ENCODE data around the gene ZP2. TPM values are rescaled to one million over a fixed set of nuclear protein-coding genes. Genes with fewer than 3 reads are reported as not detected.

The ZP2 gene
- total RNA-seq, 1 experiment from 2014 or later: not detected

DNA sequence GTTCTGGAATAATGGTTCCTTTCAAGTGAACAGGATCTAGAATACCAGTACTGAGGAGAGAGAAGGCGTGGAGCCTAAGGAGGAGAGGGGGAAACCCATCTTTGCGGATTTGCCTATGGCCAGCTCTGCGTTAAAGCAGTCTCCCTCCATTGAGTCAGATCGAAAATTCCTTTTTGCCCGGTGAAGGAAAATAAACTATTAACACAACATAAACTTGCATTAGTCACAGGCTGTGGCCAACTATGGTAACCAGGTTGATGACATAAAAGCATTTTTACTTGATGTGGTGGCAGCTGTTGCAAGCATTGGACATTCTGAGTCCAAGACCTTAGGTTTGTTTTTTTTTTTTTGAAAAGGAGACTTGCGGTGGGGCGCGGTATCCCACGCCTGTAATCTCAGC, 44.0 kb downstream of the ZP2 start:
- CTCF ChIA-PET: no interaction called here

More for the DNA sequence above, 44.0 kb downstream of the ZP2 start:
- intact Hi-C loops (cut with micrococcal nuclease): no loop called here
- Histone ChIP-seq H3K4me2 (ENCODE audit: low read length) (no peak overlapping the region), H3K4me3 (replicated peaks in 1 of 2; ENCODE audit: low read depth in 1 of 2, low read length in 2 of 2) (no peak overlapping the region), H2AFZ (ENCODE audit: low read depth, low read length, poor library complexity, severe bottlenecking) (no peak overlapping the region), H3K9ac (ENCODE audit: low read length) (no peak overlapping the region), H3K9me2 (ENCODE audit: insufficient read depth) (no peaks in the 10 kb centered on the region), H3K27ac (ENCODE audit: low read depth, low read length) (no peak overlapping the region), H3K4me1 (ENCODE audit: control insufficient read depth in 1 of 2, insufficient read depth in 2 of 2, low read length in 2 of 2) (peaks cover 0 to 12% of the 10 kb centered on the region in 2 experiments; a peak in 1 of 4 replicates), H3K27me3 (ENCODE audit: insufficient read depth, low read length) (no peaks in the 10 kb centered on the region), H3K79me2 (ENCODE audit: insufficient read depth, low read length) (no peaks in the 10 kb centered on the region), H3K36me3 (ENCODE audit: control insufficient read depth in 1 of 2, insufficient read depth in 2 of 2, low read length in 2 of 2) (peaks cover 11 to 15% of the 10 kb centered on the region in 2 experiments; a peak in 3 of 4 replicates), H4K20me1 (ENCODE audit: insufficient read depth) (no peaks in the 10 kb centered on the region), H3K9me3 (ENCODE audit: control insufficient read depth in 1 of 2, insufficient read depth in 1 of 2, low read depth in 1 of 2, low read length in 2 of 2) (no peaks in the 10 kb centered on the region)
- POLR2A ChIA-PET: interaction anchor here (0.6 kb wide), 1 partner anchor 133 kb away, joined by 3 read pairs; no protein-coding TSS in a partner anchor
- RAD21 ChIA-PET (ENCODE audit: low non-redundant PET in 1 of 2, low total read pairs in 2 of 2, uncharacterized antibody in 2 of 2, unreplicated experiment in 2 of 2): no interaction called here
- DNase-seq (ENCODE audit: low read depth, low spot score): peak; percentile 28
- BruUV-seq (replicated peaks): no TSS peak
- ATAC-seq: no peak
- no peak for TF ChIP-seq SIN3A (IDR thresholded peaks at IDR 0.05; ENCODE audit: low read depth)
- no peak for TF ChIP-seq POLR2A (IDR thresholded peaks at IDR 0.05; ENCODE audit: borderline replicate concordance, extremely low read depth, insufficient read depth, insufficient read length)
- TF ChIP-seq, protein P1, sequence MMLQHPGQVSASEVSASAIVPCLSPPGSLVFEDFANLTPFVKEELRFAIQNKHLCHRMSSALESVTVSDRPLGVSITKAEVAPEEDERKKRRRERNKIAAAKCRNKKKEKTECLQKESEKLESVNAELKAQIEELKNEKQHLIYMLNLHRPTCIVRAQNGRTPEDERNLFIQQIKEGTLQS (IDR thresholded peaks at IDR 0.05): no peak
- TF ChIP-seq EGR1 (IDR thresholded peaks at IDR 0.05; ENCODE audit: low read depth): no peak
- no peak for TF ChIP-seq EZH2phosphoT487 (IDR thresholded peaks at IDR 0.05; ENCODE audit: borderline replicate concordance)
- no peak for TF ChIP-seq CEBPB (IDR thresholded peaks at IDR 0.05; ENCODE audit: low read depth)
- no peak for TF ChIP-seq ZNF274 (IDR thresholded peaks at IDR 0.05; ENCODE audit: low read depth, low read length)
- TF ChIP-seq, protein P2, sequence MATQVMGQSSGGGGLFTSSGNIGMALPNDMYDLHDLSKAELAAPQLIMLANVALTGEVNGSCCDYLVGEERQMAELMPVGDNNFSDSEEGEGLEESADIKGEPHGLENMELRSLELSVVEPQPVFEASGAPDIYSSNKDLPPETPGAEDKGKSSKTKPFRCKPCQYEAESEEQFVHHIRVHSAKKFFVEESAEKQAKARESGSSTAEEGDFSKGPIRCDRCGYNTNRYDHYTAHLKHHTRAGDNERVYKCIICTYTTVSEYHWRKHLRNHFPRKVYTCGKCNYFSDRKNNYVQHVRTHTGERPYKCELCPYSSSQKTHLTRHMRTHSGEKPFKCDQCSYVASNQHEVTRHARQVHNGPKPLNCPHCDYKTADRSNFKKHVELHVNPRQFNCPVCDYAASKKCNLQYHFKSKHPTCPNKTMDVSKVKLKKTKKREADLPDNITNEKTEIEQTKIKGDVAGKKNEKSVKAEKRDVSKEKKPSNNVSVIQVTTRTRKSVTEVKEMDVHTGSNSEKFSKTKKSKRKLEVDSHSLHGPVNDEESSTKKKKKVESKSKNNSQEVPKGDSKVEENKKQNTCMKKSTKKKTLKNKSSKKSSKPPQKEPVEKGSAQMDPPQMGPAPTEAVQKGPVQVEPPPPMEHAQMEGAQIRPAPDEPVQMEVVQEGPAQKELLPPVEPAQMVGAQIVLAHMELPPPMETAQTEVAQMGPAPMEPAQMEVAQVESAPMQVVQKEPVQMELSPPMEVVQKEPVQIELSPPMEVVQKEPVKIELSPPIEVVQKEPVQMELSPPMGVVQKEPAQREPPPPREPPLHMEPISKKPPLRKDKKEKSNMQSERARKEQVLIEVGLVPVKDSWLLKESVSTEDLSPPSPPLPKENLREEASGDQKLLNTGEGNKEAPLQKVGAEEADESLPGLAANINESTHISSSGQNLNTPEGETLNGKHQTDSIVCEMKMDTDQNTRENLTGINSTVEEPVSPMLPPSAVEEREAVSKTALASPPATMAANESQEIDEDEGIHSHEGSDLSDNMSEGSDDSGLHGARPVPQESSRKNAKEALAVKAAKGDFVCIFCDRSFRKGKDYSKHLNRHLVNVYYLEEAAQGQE (IDR thresholded peaks at IDR 0.05; ENCODE audit: low read depth): no peak

All from HCT116 (cell line).